ENCODE data around the gene MXRA8. TPM values are rescaled to one million over a fixed set of nuclear protein-coding genes. Genes with fewer than 3 reads are reported as not detected.

Gene MXRA8
- total RNA-seq, 1 donor from 2014 or later: 137 TPM

- DNase-seq (ENCODE audit: low read depth): no peak
- TF ChIP-seq CTCF (conservative IDR thresholded peaks at IDR 0.05; ENCODE audit: low read depth, low read length): no peak
These were observed 19.3 kb upstream of the MXRA8 start for GRCh38 chr1:1377540-1378205.

GRCh38 chr1:1376551-1377226, 18.3 kb upstream of the MXRA8 start:
- no peak overlapping the region for H3K4me3 ChIP-seq (ENCODE audit: low read depth, low read length)
- DNase-seq (ENCODE audit: low read depth): no peak
- TF ChIP-seq CTCF (conservative IDR thresholded peaks at IDR 0.05; ENCODE audit: low read depth, low read length): no peak

More at GRCh38 chr1:1377540-1378205, 19.3 kb upstream of the MXRA8 start:
- H3K4me3 ChIP-seq (ENCODE audit: low read depth, low read length): no peak overlapping the region

GRCh38 chr1:1374929-1375662, 16.7 kb upstream of the MXRA8 start, which contains the start of gene AURKAIP1:
AURKAIP1 (minus strand) TSS chr1:1375207; CDS start chr1:1374756, 451 bp downstream.
- peak within 1 kb of the TSS; percentile 96 for H3K4me3 ChIP-seq (ENCODE audit: low read depth, low read length)
- TF ChIP-seq CTCF (conservative IDR thresholded peaks at IDR 0.05; ENCODE audit: low read depth, low read length): peak; percentile 40
- DNase-seq (ENCODE audit: low read depth): peak; percentile 97

- no peak for DNase-seq (ENCODE audit: low read depth)
- TF ChIP-seq CTCF (conservative IDR thresholded peaks at IDR 0.05; ENCODE audit: low read depth, low read length): no peak
- peak overlapping the region; percentile 96 for H3K4me3 ChIP-seq (ENCODE audit: low read depth, low read length)
These were observed 16.2 kb upstream of the MXRA8 start for GRCh38 chr1:1374589-1374928.

- TF ChIP-seq CTCF (conservative IDR thresholded peaks at IDR 0.05; ENCODE audit: low read depth, low read length): no peak
- no peak for DNase-seq (ENCODE audit: low read depth)
- peak overlapping the region; percentile 96 for H3K4me3 ChIP-seq (ENCODE audit: low read depth, low read length)
These were observed 15.6 kb upstream of the MXRA8 start for GRCh38 chr1:1373815-1374588.

GRCh38 chr1:1373051-1373814, 14.9 kb upstream of the MXRA8 start:
- peak overlapping the region; percentile 96 for H3K4me3 ChIP-seq (ENCODE audit: low read depth, low read length)
- TF ChIP-seq CTCF (conservative IDR thresholded peaks at IDR 0.05; ENCODE audit: low read depth, low read length): no peak
- DNase-seq (ENCODE audit: low read depth): no peak
